ENCODE results near the gene DISP1.

DNA sequence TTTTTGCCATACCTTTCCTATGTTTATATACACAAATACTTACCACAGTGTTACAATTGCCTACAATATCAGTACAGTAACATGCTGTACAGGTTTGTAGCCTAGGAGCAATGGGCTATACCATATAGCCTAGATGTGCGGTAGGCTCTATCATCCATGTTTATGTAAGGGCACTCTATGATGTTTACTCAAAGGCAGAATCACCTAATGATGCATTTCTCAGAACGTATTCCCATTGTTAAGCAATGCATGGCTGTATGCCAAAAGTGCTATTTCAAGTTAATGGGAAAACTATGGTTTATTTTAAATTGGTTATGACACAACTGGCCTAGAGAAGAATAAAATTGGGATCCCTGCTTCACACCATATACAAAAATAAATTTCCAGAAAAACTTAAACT lies 36.9 kb upstream of the DISP1 start:
- TF ChIP-seq CTCF (conservative IDR thresholded peaks at IDR 0.05): no peak
- no peak for TF ChIP-seq EZH2 (IDR thresholded peaks at IDR 0.05; ENCODE audit: low read depth)

Data from PC-9 (cell line).